Fibroblast of lung (primary cell): Measurements from ENCODE around the gene STIMATE.

ENCODE experiments used
- EZH2 ChIP-seq: IDR thresholded peaks from 2 replicates; pipeline ENCODE4 v1.5.1; 2012; ENCODE audit warnings: low read length, control low read depth, mild to moderate bottlenecking; ENCODE audit errors: missing control alignments
- TF ChIP-seq, protein P1 (sequence below), 2 donors: IDR thresholded peaks in 1 of 2; conservative IDR thresholded peaks in 1 of 2; 1 replicate in 1 of 2; 2 replicates in 1 of 2; pipeline ENCODE4 v1.5.1; 2011 to 2012; ENCODE audit warnings: low read length in 2 of 2, control low read depth in 1 of 2, inconsistent platforms in 1 of 2, low read depth in 1 of 2, mild to moderate bottlenecking in 1 of 2

- TF ChIP-seq EZH2: no peak
- TF ChIP-seq, protein P1, sequence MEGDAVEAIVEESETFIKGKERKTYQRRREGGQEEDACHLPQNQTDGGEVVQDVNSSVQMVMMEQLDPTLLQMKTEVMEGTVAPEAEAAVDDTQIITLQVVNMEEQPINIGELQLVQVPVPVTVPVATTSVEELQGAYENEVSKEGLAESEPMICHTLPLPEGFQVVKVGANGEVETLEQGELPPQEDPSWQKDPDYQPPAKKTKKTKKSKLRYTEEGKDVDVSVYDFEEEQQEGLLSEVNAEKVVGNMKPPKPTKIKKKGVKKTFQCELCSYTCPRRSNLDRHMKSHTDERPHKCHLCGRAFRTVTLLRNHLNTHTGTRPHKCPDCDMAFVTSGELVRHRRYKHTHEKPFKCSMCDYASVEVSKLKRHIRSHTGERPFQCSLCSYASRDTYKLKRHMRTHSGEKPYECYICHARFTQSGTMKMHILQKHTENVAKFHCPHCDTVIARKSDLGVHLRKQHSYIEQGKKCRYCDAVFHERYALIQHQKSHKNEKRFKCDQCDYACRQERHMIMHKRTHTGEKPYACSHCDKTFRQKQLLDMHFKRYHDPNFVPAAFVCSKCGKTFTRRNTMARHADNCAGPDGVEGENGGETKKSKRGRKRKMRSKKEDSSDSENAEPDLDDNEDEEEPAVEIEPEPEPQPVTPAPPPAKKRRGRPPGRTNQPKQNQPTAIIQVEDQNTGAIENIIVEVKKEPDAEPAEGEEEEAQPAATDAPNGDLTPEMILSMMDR (conservative IDR thresholded peaks at IDR 0.05 in 1 of 2, IDR thresholded peaks at IDR 0.05 in 1 of 2; ENCODE audit: low read depth in 1 of 2, low read length in 2 of 2): no peak
Measured at GRCh38 chr3:52790337-52790736, 107.0 kb downstream of the STIMATE start.
